GM06990 (cell line): ENCODE measurements around the gene NLN.
A peak's percentile ranks its signal among the peaks of the same experiment; 100 is the strongest.

Experiments used
- DNase-seq: peaks from one replicate; pipeline ENCODE4 v3.0.0-alpha.2; 2011; ENCODE audit not compliant: insufficient read length; ENCODE audit errors: extremely low read depth
- H3K27me3 ChIP-seq: replicated peaks from 2 replicates; pipeline ENCODE4 v1.6.0; 2011; ENCODE audit warnings: low read length; ENCODE audit not compliant: control insufficient read depth, insufficient read depth
- H3K36me3 ChIP-seq: 2 replicates; pipeline ENCODE4 v1.5.1; 2011; ENCODE audit warnings: low read length; ENCODE audit not compliant: control insufficient read depth, insufficient read depth
- H3K4me3 ChIP-seq: replicated peaks from 2 replicates; pipeline ENCODE4 v1.5.1; 2011; ENCODE audit warnings: low read depth, mild to moderate bottlenecking, control low read depth, low read length
- CTCF ChIP-seq: IDR thresholded peaks from 2 replicates; pipeline ENCODE4 v1.5.1; 2011; ENCODE audit warnings: low read length, control low read depth, mild to moderate bottlenecking, inconsistent platforms; ENCODE audit not compliant: insufficient read depth, poor library complexity, severe bottlenecking

The NLN gene

GRCh38 chr5:65704621-65705239 lies 17.3 kb upstream of the NLN start:
- no peak for DNase-seq
- no peak overlapping the region for H3K4me3 ChIP-seq
- no peaks in the 10 kb centered on the region for H3K27me3 ChIP-seq
- no peak for TF ChIP-seq CTCF
- no peaks in the 10 kb centered on the region for H3K36me3 ChIP-seq

- H3K27me3 ChIP-seq: no peaks in the 10 kb centered on the region
- H3K4me3 ChIP-seq: no peak overlapping the region
- DNase-seq: no peak
- TF ChIP-seq CTCF: no peak
- H3K36me3 ChIP-seq: no peaks in the 10 kb centered on the region
These were observed 14.3 kb upstream of the NLN start for GRCh38 chr5:65707663-65708062.

- DNase-seq: no peak
- no peak for TF ChIP-seq CTCF
- H3K4me3 ChIP-seq: no peak overlapping the region
- no peaks in the 10 kb centered on the region for H3K36me3 ChIP-seq
- H3K27me3 ChIP-seq: no peaks in the 10 kb centered on the region
These were observed 13.9 kb upstream of the NLN start for GRCh38 chr5:65708145-65708544.

GRCh38 chr5:65718576-65719310 lies 3.3 kb upstream of the NLN start:
- H3K27me3 ChIP-seq: no peaks in the 10 kb centered on the region
- no peak for DNase-seq
- no peaks in the 10 kb centered on the region for H3K36me3 ChIP-seq
- no peak for TF ChIP-seq CTCF
- no peak overlapping the region for H3K4me3 ChIP-seq

GRCh38 chr5:65721050-65721719 lies 820 bp upstream of the NLN start:
- no peaks in the 10 kb centered on the region for H3K36me3 ChIP-seq
- no peak for TF ChIP-seq CTCF
- peak overlapping the region; percentile 88 for H3K4me3 ChIP-seq
- H3K27me3 ChIP-seq: no peaks in the 10 kb centered on the region
- DNase-seq: peak; percentile 32
